BJ (cell line): ENCODE results near the gene LENG9. TPM values are rescaled to one million over a fixed set of nuclear protein-coding genes. Genes with fewer than 3 reads are reported as not detected.

Experiments used
- CTCF ChIA-PET: fragments of 350-600 bp; formaldehyde crosslinking; extraction: SDS; loops from one replicate; lab custom pipeline; 2021; ENCODE audit warnings: antibody characterized with exemption, inconsistent platforms; lab: Yijun Ruan, JAX
- POLR2A ChIA-PET: fragments of 300-600 bp; sonication (Branson Sonifier 250); formaldehyde crosslinking; extraction: SDS; loops from one replicate; lab custom pipeline; 2021; ENCODE audit warnings: antibody characterized with exemption; lab: Charles Lee
- DNase-seq: peaks from one replicate; pipeline ENCODE4 v3.0.0-alpha.2; 2011; ENCODE audit warnings: low read depth
- H3K27me3 ChIP-seq: 2 replicates; pipeline ENCODE4 v1.6.0; 2011; ENCODE audit warnings: low read length; ENCODE audit not compliant: control insufficient read depth, insufficient read depth
- H3K36me3 ChIP-seq: 2 replicates; pipeline ENCODE4 v1.5.1; 2011; ENCODE audit warnings: low read length; ENCODE audit not compliant: control insufficient read depth, insufficient read depth
- H3K4me3 ChIP-seq: 2 replicates; pipeline ENCODE4 v1.5.1; 2011; ENCODE audit warnings: low read depth, mild to moderate bottlenecking, control low read depth, low read length
- CTCF ChIP-seq: IDR thresholded peaks from 2 replicates; pipeline ENCODE4 v1.5.1; 2011; ENCODE audit warnings: low read depth, mild to moderate bottlenecking, control low read depth, inconsistent platforms, low read length, moderate library complexity; ENCODE audit not compliant: insufficient read depth
- polyA plus RNA-seq: library from polyadenylated mRNA; depleted of rRNA; stranded (reverse); fragments of >200 nt; gene quantifications from 2 replicates; pipeline ENCODE4 v1.2.3, GENCODE V29; 2011

The LENG9 gene
- polyA plus RNA-seq, 1 experiment: 2.0 TPM

GRCh38 chr19:54460230-54461005, 3.2 kb downstream of the LENG9 start:
- no peak for TF ChIP-seq CTCF
- POLR2A ChIA-PET: no interaction called here
- Histone ChIP-seq H3K4me3 (no peak overlapping the region), H3K36me3 (peaks cover 52% of the 10 kb centered on the region), H3K27me3 (no peaks in the 10 kb centered on the region)
- CTCF ChIA-PET: interaction anchor here (1.1 kb wide), 1 partner anchor 17 kb away, joined by 3 read pairs; no protein-coding TSS in a partner anchor
- no peak for DNase-seq

- no peak overlapping the region for H3K4me3 ChIP-seq
- no peak for TF ChIP-seq CTCF
- H3K36me3 ChIP-seq: peaks cover 59% of the 10 kb centered on the region
- H3K27me3 ChIP-seq: no peaks in the 10 kb centered on the region
- POLR2A ChIA-PET: no interaction called here
- CTCF ChIA-PET: no interaction called here
- no peak for DNase-seq
Observed at GRCh38 chr19:54459282-54460229, 4.0 kb downstream of the LENG9 start.

GRCh38 chr19:54458648-54459281, 4.8 kb downstream of the LENG9 start:
- Histone ChIP-seq H3K4me3 (no peak overlapping the region), H3K27me3 (no peaks in the 10 kb centered on the region), H3K36me3 (peaks cover 66% of the 10 kb centered on the region)
- DNase-seq: no peak
- ChIA-PET POLR2A (no interaction called here), CTCF (no interaction called here)
- no peak for TF ChIP-seq CTCF

- no peak for TF ChIP-seq CTCF
- CTCF ChIA-PET: no interaction called here
- no peak for DNase-seq
- POLR2A ChIA-PET: no interaction called here
- Histone ChIP-seq H3K36me3 (peaks cover 73% of the 10 kb centered on the region), H3K27me3 (no peaks in the 10 kb centered on the region), H3K4me3 (no peak overlapping the region)
Observed at GRCh38 chr19:54457773-54458647, 5.6 kb downstream of the LENG9 start.
